ENCODE measurements around the gene ADGRA1. TPM values are rescaled to one million over a fixed set of nuclear protein-coding genes. Genes with fewer than 3 reads are reported as not detected.

ADGRA1 gene
- total and polyA plus RNA-seq, 2 of the 8 experiments (the other 6 are each of a cell fraction or from before 2014, with no cell fraction given): 0.17 to 0.21 TPM

DNA sequence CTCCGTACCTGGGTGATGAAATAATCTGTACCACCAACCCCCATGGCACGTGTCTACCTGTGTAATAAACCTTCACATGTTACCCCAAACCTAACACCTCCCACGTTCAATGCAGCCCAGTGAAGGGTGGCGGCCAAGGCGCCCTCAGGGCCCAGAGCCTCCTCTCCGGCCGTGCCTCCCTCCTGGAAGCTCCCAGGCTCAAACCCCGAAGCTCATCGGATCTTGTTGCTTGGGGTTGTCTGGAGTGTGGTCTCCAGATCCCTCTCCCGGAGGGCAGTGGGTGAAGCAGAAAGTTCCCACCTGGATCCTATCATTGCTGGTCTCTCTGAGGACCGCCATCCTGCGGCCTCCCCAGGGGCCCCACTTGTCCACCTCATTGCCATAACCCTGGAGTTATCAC lies 62.9 kb downstream of the ADGRA1 start (continued):
- TF ChIP-seq CBX8 (IDR thresholded peaks at IDR 0.05; ENCODE audit: borderline replicate concordance, low read depth, low read length) (no peak), RXRA (IDR thresholded peaks at IDR 0.05; ENCODE audit: insufficient read depth, low read depth, low read length) (no peak), GABPA (IDR thresholded peaks at IDR 0.05; ENCODE audit: borderline replicate concordance, insufficient read depth, low read length) (no peak)
